Retinal pigment epithelial cell (primary cell): Measurements from ENCODE around the gene PSPN.

Experiments used
- DNase-seq: peaks from one replicate; pipeline ENCODE4 v3.0.0-alpha.2; 2010; ENCODE audit warnings: low read depth
- H3K4me3 ChIP-seq: 2 replicates; pipeline ENCODE4 v1.5.1; 2011; ENCODE audit warnings: mild to moderate bottlenecking, low read length, control low read depth, moderate library complexity
- TF ChIP-seq, protein P1 (sequence below): conservative IDR thresholded peaks from 2 replicates; pipeline ENCODE4 v1.5.1; 2011; ENCODE audit warnings: low read depth, low read length, control low read depth, inconsistent platforms

PSPN gene

DNA sequence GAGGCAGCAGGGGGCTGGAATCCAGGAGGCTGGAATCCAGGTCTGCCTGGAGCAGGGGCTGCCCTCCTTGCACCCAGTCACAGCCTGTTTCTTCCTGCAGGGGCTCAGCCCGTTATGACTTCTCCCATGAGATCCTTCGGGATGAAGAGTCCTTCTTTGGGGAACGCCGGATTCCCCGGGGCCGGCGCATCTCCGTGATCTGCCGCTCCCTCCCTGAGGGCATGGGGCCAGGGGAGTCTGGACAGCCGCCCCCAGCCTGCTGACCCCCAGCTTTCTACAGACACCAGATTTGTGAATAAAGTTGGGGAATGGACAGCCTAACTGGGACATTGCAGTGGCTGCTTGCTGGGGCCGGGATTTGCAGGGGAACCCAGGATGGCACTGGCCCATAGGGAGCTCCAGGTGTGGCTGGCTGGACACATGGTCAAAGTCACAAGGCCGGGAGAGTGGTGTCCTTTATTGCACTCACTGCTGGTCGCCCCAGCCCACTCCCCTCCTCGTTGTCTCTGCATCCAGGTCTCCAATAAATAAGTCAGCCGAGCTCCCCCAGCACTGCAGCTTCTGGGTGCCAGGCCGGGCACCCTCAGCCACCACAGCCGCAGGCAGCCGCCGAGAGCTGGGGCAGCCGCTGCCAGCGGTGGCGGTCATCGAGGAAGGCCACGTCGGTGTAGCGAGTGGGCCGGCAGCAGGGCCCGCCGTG is 872 bp downstream of the PSPN start:
- no peak for DNase-seq
- no peak overlapping the region for H3K4me3 ChIP-seq
- TF ChIP-seq, protein P1, sequence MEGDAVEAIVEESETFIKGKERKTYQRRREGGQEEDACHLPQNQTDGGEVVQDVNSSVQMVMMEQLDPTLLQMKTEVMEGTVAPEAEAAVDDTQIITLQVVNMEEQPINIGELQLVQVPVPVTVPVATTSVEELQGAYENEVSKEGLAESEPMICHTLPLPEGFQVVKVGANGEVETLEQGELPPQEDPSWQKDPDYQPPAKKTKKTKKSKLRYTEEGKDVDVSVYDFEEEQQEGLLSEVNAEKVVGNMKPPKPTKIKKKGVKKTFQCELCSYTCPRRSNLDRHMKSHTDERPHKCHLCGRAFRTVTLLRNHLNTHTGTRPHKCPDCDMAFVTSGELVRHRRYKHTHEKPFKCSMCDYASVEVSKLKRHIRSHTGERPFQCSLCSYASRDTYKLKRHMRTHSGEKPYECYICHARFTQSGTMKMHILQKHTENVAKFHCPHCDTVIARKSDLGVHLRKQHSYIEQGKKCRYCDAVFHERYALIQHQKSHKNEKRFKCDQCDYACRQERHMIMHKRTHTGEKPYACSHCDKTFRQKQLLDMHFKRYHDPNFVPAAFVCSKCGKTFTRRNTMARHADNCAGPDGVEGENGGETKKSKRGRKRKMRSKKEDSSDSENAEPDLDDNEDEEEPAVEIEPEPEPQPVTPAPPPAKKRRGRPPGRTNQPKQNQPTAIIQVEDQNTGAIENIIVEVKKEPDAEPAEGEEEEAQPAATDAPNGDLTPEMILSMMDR: no peak

DNA sequence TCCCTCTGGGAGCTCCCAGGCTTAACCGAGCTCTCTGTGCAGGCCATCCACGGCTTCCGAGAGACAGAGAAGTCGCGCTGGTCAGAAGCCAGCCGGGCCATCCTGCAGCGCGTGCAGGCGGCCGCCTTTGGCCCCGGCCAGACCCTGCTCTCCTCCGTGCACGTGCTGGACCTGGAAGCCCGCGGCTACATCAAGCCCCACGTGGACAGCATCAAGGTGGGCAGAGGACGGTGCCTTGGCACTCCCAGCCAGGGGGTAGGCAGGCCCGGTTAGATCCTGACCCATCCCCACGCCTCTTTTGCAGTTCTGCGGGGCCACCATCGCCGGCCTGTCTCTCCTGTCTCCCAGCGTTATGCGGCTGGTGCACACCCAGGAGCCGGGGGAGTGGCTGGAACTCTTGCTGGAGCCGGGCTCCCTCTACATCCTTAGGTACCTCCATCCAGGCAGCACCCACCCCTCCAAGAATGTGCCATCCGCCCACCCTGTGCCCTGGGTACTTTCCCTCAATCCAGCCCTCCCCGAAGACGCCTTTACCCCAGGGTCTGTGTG is 1.5 kb downstream of the PSPN start:
- no peak for DNase-seq
- no peak overlapping the region for H3K4me3 ChIP-seq
- TF ChIP-seq, protein P1: no peak

DNA sequence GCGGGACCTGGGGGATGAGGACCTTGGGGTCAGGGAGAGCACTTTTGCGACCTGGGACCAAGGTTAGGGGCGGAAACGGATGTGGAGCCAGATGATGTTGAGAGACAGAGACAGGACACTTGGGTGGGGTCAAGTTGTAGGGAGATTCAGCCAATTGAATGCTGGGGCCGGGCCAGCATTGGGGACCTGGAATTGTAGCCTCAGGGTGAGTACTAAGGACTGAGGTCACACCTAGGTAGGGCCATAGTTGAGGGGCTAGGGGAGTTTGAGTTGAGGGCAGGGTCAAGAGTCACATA is 2.0 kb downstream of the PSPN start:
- TF ChIP-seq, protein P1: no peak
- no peak for DNase-seq
- H3K4me3 ChIP-seq: peak overlapping the region; percentile 52

DNA sequence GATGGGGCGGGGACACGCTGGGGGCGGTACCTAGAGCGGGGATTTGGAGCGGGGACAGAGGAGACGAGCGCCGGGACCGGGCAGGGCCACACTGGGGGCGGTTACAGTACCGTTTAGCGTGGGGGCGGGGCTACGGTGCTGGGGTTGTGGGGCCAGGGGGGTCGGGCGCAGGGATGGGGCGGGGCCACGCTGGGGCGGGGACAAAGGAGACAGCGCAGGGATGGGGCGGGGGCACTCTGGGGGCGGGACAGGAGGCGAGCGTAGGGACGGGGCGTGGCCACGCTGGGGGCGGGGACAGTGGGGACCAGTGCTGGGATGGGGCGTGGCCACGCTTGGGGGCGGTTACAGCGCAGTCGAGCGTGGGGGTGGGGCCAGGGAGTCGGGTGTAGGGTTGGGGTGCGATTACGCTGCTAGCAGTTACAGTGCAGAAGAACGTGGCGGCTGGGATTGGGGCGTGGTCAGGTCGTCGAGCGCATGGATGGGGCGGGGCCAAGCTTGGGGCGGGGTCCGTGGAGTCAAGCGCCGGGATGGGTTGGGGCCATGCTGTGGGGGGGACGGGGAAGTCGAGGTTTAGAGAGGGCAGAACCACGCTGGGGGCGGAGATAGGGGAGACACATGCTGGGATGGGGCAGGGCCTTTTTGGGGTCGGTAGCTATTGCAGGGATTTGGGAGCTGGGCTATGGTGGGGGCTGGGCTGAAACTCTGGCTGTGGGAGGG is 2.5 kb downstream of the PSPN start:
- TF ChIP-seq, protein P1: no peak
- peak; percentile 87 for DNase-seq
- H3K4me3 ChIP-seq: peak overlapping the region; percentile 69

GRCh38 chr19:6372594-6373095 is 3.1 kb downstream of the PSPN start, which contains the start of gene ALKBH7:
Gene ALKBH7 (plus strand): TSS chr19:6372794. CDS start chr19:6372821, 27 bp downstream.
- peak within 1 kb of the TSS; percentile 69 for H3K4me3 ChIP-seq
- TF ChIP-seq, protein P1: no peak
- peak; percentile 100 for DNase-seq

GRCh38 chr19:6364353-6364752 is 11.4 kb downstream of the PSPN start:
- H3K4me3 ChIP-seq: no peak overlapping the region
- TF ChIP-seq, protein P1: no peak

More at GRCh38 chr19:6364353-6364752, 11.4 kb downstream of the PSPN start:
- no peak for DNase-seq
